WTC11 (cell line): ENCODE results near the gene ADAM22. TPM values are rescaled to one million over a fixed set of nuclear protein-coding genes. Genes with fewer than 3 reads are reported as not detected.

Experiments used
- CBFB ChIP-seq: sonication (generic); formaldehyde crosslinking; IDR thresholded peaks from 2 replicates; pipeline ENCODE4 v1.8.1; 2022; ENCODE audit warnings: mild to moderate bottlenecking, low read depth, missing genetic modification reagents
- MXD4 ChIP-seq: fragments of 250-450 bp; sonication (Bioruptor Pico); IDR thresholded peaks from 2 replicates; pipeline ENCODE4 v1.8.0; 2021; ENCODE audit warnings: mild to moderate bottlenecking, moderate library complexity, borderline replicate concordance
- OVOL2 ChIP-seq: fragments of 250-450 bp; sonication (Bioruptor Pico); IDR thresholded peaks from 2 replicates; pipeline ENCODE4 v1.9.0; 2021; ENCODE audit warnings: mild to moderate bottlenecking, borderline replicate concordance
- SP1 ChIP-seq: sonication (generic); formaldehyde crosslinking; conservative IDR thresholded peaks from 2 replicates; pipeline ENCODE4 v1.8.1; 2022; ENCODE audit warnings: missing genetic modification reagents
- ZNF416 ChIP-seq: fragments of 250-450 bp; sonication (Bioruptor Pico); IDR thresholded peaks from 2 replicates; pipeline ENCODE4 v1.9.0; 2021; ENCODE audit warnings: mild to moderate bottlenecking, inconsistent platforms
- ZNF423 ChIP-seq: fragments of 250-450 bp; sonication (Bioruptor Pico); IDR thresholded peaks from 2 replicates; pipeline ENCODE4 v2.1.2; 2022; ENCODE audit warnings: mild to moderate bottlenecking, moderate library complexity
- total RNA-seq: library from RNA; stranded (reverse); gene quantifications from 3 replicates; pipeline ENCODE4 v1.2.3, GENCODE V29; 2021
- TF ChIP-seq, protein P1 (sequence below): sonication (generic); formaldehyde crosslinking; IDR thresholded peaks from 2 replicates; pipeline ENCODE4 v1.8.0; 2022; ENCODE audit warnings: mild to moderate bottlenecking, missing genetic modification reagents
- TF ChIP-seq, protein P2 (sequence below): sonication (generic); formaldehyde crosslinking; conservative IDR thresholded peaks from 2 replicates; pipeline ENCODE4 v1.8.1; 2022; ENCODE audit warnings: mild to moderate bottlenecking, missing genetic modification reagents
- TF ChIP-seq, protein P3 (sequence below): sonication (generic); formaldehyde crosslinking; IDR thresholded peaks from 2 replicates; pipeline ENCODE4 v1.8.1; 2022; ENCODE audit warnings: missing genetic modification reagents, borderline replicate concordance
- TF ChIP-seq, protein P4 (sequence below): sonication (generic); formaldehyde crosslinking; IDR thresholded peaks from 2 replicates; pipeline ENCODE4 v1.8.1; 2022; ENCODE audit warnings: mild to moderate bottlenecking, moderate library complexity, missing genetic modification reagents
- TF ChIP-seq, protein P5 (sequence below): fragments of 250-450 bp; sonication (Bioruptor Pico); IDR thresholded peaks from 2 replicates; pipeline ENCODE4 v1.9.0; 2021; ENCODE audit warnings: mild to moderate bottlenecking, borderline replicate concordance
- TF ChIP-seq, protein P6 (sequence below): fragments of 250-450 bp; sonication (Bioruptor Pico); conservative IDR thresholded peaks from 2 replicates; pipeline ENCODE4 v1.9.0; 2021; ENCODE audit warnings: mild to moderate bottlenecking
- TF ChIP-seq, protein P7 (sequence below): sonication (generic); formaldehyde crosslinking; IDR thresholded peaks from 2 replicates; pipeline ENCODE4 v1.8.0; 2023; ENCODE audit warnings: missing genetic modification reagents, mild to moderate bottlenecking, borderline replicate concordance
- TF ChIP-seq, protein P8 (sequence below): sonication (generic); formaldehyde crosslinking; conservative IDR thresholded peaks from 2 replicates; pipeline ENCODE4 v1.8.1; 2023; ENCODE audit warnings: mild to moderate bottlenecking, low read depth, missing genetic modification reagents, moderate library complexity
- TF ChIP-seq, protein P9 (sequence below): sonication (generic); formaldehyde crosslinking; IDR thresholded peaks from 2 replicates; pipeline ENCODE4 v1.8.1; 2023; ENCODE audit warnings: mild to moderate bottlenecking, missing genetic modification reagents, moderate library complexity

Gene ADAM22
- total RNA-seq, 1 experiment from 2014 or later, result 12.4 TPM

DNA sequence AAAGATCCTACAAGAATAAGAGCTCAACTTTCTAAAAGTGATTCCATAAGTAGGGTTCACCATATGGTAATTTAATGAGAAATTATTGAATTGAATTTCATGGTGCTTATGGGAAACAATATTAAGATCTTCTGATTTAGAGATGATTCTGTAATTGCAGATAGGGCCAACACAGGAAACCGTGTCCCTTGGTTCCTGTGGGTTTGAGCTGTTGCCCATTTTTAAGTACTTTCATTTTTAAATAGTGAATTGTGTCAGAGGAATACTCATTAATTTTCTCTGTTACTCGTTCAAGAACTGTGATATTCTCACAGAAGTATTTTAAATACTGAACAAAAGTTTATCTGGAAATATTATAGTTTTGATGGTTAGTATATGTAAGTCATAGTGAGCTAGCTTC, 156.6 kb downstream of the ADAM22 start (continued):
- TF ChIP-seq, protein P1, sequence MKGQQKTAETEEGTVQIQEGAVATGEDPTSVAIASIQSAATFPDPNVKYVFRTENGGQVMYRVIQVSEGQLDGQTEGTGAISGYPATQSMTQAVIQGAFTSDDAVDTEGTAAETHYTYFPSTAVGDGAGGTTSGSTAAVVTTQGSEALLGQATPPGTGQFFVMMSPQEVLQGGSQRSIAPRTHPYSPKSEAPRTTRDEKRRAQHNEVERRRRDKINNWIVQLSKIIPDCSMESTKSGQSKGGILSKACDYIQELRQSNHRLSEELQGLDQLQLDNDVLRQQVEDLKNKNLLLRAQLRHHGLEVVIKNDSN (CRISPR knock-in tag), result no peak
- TF ChIP-seq CBFB (no peak), MXD4 (no peak), ZNF416 (CRISPR knock-in tag) (no peak), SP1 (CRISPR knock-in tag) (no peak), OVOL2 (CRISPR knock-in tag) (no peak), ZNF423 (no peak)
- TF ChIP-seq, protein P2, sequence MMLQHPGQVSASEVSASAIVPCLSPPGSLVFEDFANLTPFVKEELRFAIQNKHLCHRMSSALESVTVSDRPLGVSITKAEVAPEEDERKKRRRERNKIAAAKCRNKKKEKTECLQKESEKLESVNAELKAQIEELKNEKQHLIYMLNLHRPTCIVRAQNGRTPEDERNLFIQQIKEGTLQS, result no peak
- TF ChIP-seq, protein P3, sequence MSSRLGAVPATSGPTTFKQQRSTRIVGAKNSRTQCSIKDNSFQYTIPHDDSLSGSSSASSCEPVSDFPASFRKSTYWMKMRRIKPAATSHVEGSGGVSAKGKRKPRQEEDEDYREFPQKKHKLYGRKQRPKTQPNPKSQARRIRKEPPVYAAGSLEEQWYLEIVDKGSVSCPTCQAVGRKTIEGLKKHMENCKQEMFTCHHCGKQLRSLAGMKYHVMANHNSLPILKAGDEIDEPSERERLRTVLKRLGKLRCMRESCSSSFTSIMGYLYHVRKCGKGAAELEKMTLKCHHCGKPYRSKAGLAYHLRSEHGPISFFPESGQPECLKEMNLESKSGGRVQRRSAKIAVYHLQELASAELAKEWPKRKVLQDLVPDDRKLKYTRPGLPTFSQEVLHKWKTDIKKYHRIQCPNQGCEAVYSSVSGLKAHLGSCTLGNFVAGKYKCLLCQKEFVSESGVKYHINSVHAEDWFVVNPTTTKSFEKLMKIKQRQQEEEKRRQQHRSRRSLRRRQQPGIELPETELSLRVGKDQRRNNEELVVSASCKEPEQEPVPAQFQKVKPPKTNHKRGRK, result no peak
- TF ChIP-seq, protein P4, sequence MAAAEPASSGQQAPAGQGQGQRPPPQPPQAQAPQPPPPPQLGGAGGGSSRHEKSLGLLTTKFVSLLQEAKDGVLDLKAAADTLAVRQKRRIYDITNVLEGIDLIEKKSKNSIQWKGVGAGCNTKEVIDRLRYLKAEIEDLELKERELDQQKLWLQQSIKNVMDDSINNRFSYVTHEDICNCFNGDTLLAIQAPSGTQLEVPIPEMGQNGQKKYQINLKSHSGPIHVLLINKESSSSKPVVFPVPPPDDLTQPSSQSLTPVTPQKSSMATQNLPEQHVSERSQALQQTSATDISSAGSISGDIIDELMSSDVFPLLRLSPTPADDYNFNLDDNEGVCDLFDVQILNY, result no peak
- TF ChIP-seq, protein P5, sequence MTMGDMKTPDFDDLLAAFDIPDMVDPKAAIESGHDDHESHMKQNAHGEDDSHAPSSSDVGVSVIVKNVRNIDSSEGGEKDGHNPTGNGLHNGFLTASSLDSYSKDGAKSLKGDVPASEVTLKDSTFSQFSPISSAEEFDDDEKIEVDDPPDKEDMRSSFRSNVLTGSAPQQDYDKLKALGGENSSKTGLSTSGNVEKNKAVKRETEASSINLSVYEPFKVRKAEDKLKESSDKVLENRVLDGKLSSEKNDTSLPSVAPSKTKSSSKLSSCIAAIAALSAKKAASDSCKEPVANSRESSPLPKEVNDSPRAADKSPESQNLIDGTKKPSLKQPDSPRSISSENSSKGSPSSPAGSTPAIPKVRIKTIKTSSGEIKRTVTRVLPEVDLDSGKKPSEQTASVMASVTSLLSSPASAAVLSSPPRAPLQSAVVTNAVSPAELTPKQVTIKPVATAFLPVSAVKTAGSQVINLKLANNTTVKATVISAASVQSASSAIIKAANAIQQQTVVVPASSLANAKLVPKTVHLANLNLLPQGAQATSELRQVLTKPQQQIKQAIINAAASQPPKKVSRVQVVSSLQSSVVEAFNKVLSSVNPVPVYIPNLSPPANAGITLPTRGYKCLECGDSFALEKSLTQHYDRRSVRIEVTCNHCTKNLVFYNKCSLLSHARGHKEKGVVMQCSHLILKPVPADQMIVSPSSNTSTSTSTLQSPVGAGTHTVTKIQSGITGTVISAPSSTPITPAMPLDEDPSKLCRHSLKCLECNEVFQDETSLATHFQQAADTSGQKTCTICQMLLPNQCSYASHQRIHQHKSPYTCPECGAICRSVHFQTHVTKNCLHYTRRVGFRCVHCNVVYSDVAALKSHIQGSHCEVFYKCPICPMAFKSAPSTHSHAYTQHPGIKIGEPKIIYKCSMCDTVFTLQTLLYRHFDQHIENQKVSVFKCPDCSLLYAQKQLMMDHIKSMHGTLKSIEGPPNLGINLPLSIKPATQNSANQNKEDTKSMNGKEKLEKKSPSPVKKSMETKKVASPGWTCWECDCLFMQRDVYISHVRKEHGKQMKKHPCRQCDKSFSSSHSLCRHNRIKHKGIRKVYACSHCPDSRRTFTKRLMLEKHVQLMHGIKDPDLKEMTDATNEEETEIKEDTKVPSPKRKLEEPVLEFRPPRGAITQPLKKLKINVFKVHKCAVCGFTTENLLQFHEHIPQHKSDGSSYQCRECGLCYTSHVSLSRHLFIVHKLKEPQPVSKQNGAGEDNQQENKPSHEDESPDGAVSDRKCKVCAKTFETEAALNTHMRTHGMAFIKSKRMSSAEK (CRISPR knock-in tag), result no peak
- TF ChIP-seq, protein P6, sequence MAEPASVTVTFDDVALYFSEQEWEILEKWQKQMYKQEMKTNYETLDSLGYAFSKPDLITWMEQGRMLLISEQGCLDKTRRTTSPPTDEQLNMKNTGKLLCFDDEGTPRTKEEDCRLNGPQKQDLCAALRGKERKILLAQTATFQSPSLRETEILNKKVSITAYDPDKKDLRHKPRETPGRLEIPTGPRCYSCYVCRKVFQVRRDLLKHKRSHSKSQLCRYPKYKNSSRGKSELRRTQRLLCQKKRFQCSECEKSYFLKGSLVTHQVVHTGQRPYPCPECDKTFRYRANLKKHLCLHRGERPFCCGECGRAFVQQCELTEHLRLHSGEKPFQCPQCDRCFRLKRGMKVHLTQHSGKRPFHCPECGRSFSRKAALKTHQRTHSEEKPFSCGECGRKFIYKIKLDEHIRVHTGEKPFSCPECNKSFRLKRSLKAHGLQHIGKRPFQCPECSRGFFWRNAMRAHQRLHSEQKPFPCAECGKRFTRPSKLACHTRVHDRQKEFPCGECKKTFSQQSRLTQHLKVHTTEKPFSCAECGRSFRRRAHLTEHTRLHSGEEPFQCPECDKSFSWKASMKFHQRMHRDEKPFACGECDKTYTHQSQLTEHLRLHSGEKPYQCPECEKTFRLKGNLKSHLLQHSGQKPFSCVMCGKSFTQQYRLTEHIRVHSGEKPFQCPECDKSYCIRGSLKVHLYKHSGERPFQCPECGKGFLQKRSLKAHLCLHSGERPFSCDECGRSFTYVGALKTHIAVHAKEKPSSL (CRISPR knock-in tag), result no peak
- TF ChIP-seq, protein P7, sequence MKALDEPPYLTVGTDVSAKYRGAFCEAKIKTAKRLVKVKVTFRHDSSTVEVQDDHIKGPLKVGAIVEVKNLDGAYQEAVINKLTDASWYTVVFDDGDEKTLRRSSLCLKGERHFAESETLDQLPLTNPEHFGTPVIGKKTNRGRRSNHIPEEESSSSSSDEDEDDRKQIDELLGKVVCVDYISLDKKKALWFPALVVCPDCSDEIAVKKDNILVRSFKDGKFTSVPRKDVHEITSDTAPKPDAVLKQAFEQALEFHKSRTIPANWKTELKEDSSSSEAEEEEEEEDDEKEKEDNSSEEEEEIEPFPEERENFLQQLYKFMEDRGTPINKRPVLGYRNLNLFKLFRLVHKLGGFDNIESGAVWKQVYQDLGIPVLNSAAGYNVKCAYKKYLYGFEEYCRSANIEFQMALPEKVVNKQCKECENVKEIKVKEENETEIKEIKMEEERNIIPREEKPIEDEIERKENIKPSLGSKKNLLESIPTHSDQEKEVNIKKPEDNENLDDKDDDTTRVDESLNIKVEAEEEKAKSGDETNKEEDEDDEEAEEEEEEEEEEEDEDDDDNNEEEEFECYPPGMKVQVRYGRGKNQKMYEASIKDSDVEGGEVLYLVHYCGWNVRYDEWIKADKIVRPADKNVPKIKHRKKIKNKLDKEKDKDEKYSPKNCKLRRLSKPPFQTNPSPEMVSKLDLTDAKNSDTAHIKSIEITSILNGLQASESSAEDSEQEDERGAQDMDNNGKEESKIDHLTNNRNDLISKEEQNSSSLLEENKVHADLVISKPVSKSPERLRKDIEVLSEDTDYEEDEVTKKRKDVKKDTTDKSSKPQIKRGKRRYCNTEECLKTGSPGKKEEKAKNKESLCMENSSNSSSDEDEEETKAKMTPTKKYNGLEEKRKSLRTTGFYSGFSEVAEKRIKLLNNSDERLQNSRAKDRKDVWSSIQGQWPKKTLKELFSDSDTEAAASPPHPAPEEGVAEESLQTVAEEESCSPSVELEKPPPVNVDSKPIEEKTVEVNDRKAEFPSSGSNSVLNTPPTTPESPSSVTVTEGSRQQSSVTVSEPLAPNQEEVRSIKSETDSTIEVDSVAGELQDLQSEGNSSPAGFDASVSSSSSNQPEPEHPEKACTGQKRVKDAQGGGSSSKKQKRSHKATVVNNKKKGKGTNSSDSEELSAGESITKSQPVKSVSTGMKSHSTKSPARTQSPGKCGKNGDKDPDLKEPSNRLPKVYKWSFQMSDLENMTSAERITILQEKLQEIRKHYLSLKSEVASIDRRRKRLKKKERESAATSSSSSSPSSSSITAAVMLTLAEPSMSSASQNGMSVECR (CRISPR knock-in tag), result no peak
- TF ChIP-seq, protein P8, sequence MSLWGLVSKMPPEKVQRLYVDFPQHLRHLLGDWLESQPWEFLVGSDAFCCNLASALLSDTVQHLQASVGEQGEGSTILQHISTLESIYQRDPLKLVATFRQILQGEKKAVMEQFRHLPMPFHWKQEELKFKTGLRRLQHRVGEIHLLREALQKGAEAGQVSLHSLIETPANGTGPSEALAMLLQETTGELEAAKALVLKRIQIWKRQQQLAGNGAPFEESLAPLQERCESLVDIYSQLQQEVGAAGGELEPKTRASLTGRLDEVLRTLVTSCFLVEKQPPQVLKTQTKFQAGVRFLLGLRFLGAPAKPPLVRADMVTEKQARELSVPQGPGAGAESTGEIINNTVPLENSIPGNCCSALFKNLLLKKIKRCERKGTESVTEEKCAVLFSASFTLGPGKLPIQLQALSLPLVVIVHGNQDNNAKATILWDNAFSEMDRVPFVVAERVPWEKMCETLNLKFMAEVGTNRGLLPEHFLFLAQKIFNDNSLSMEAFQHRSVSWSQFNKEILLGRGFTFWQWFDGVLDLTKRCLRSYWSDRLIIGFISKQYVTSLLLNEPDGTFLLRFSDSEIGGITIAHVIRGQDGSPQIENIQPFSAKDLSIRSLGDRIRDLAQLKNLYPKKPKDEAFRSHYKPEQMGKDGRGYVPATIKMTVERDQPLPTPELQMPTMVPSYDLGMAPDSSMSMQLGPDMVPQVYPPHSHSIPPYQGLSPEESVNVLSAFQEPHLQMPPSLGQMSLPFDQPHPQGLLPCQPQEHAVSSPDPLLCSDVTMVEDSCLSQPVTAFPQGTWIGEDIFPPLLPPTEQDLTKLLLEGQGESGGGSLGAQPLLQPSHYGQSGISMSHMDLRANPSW (CRISPR knock-in tag), result no peak
- TF ChIP-seq, protein P9, sequence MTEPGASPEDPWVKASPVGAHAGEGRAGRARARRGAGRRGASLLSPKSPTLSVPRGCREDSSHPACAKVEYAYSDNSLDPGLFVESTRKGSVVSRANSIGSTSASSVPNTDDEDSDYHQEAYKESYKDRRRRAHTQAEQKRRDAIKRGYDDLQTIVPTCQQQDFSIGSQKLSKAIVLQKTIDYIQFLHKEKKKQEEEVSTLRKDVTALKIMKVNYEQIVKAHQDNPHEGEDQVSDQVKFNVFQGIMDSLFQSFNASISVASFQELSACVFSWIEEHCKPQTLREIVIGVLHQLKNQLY (CRISPR knock-in tag), result no peak
